PC-9 (cell line): ENCODE results near the gene SLC1A3.

Experiments used
- CTCF ChIP-seq: fragments of 200-600 bp; sonication (generic); conservative IDR thresholded peaks from 2 replicates; pipeline ENCODE4 v1.6.1; 2017; ENCODE audit warnings: mixed run types, antibody characterized with exemption, mild to moderate bottlenecking, moderate library complexity
- EZH2 ChIP-seq: fragments of 200-600 bp; sonication (generic); IDR thresholded peaks from 2 replicates; pipeline ENCODE4 v1.8.0; 2017; ENCODE audit warnings: antibody characterized with exemption, low read depth

GRCh38 chr5:36666986-36667385, 60.6 kb downstream of the SLC1A3 start:
- no peak for TF ChIP-seq CTCF
- no peak for TF ChIP-seq EZH2
